ENCODE measurements around the gene RASSF1. TPM values are rescaled to one million over a fixed set of nuclear protein-coding genes. Genes with fewer than 3 reads are reported as not detected.
A peak's percentile ranks its signal among the peaks of the same experiment; 100 is the strongest.

Gene RASSF1
- total and polyA plus RNA-seq, 2 of the 8 experiments (the other 6 are each of a cell fraction or from before 2014, with no cell fraction given), result 10.3 to 15.7 TPM

- no peak overlapping the region for H3K9ac ChIP-seq (replicated peaks in 1 of 4; ENCODE audit: extremely low read depth in 1 of 4, low read depth in 3 of 4, low read length in 3 of 4)
- WGBS, 2 experiments (ENCODE audit: extremely low coverage in 1 of 2, insufficient coverage in 1 of 2, insufficient read length in 1 of 2, insufficient replicate concordance in 2 of 2, low coverage in 1 of 2, low lambda C conversion rate in 2 of 2, missing lambda C conversion rate in 1 of 2), result 96% methylated on average over 16 of the region's 16 CpGs; no CpG with 5 or more reads in 1 of the 2 experiments
- H3K18ac ChIP-seq (ENCODE audit: extremely low read depth, low read length), result no peak overlapping the region
- H2BK120ac ChIP-seq (replicated peaks; ENCODE audit: low read depth, low read length), result no peak overlapping the region
- no peak overlapping the region for H2BK12ac ChIP-seq (ENCODE audit: low read depth, low read length)
- POLR2A ChIA-PET (ENCODE audit: partially characterized antibody), result interaction anchor here (0.8 to 12.6 kb wide), 7 partner anchors 10 to 68 kb away, joined by 3 to 149 read pairs (median 5); partner anchors contain the start of genes HYAL1, HYAL3, NAA80 and TUSC2
- no peaks in the 10 kb centered on the region for H3K27me3 ChIP-seq (replicated peaks in 1 of 4; ENCODE audit: control insufficient read depth in 3 of 4, extremely low read depth in 1 of 4, insufficient read depth in 3 of 4, low read length in 3 of 4)
- H3K4me2 ChIP-seq (ENCODE audit: insufficient read depth in 1 of 2, low read depth in 2 of 2, low read length in 2 of 2), result peak overlapping the region in 1 of 2 experiments; percentile 97; a peak in 2 of 4 replicates
- peaks cover 20% of the 10 kb centered on the region for H3K79me1 ChIP-seq (ENCODE audit: low read depth, low read length)
- H4K20me1 ChIP-seq (replicated peaks in 1 of 2; ENCODE audit: control insufficient read depth in 1 of 2, insufficient read depth in 2 of 2, low read length in 2 of 2), result peaks cover 19 to 35% of the 10 kb centered on the region in 2 experiments
- TF ChIP-seq POLR2AphosphoS5 (IDR thresholded peaks at IDR 0.05; ENCODE audit: low read depth, low read length), result no peak
- no peak for TF ChIP-seq SAP30 (IDR thresholded peaks at IDR 0.05; ENCODE audit: insufficient read depth, insufficient replicate concordance, low read length)
- TF ChIP-seq SIN3A (conservative IDR thresholded peaks at IDR 0.05 in 1 of 2, IDR thresholded peaks at IDR 0.05 in 1 of 2; ENCODE audit: low read depth in 1 of 2, low read length in 2 of 2), result no peak
- no peak for TF ChIP-seq CHD1 (IDR thresholded peaks at IDR 0.05; ENCODE audit: low read depth, low read length)
- no peak for TF ChIP-seq ATF2 (IDR thresholded peaks at IDR 0.05; ENCODE audit: low read length)
- TF ChIP-seq BACH1 (IDR thresholded peaks at IDR 0.05; ENCODE audit: low read length), result no peak
- no peak overlapping the region for H4K91ac ChIP-seq (replicated peaks; ENCODE audit: insufficient read length, low read length)
- DNase-seq (ENCODE audit: low read depth in 1 of 2, low spot score in 2 of 2) (no peak), FAIRE-seq (no peak)
- no peak overlapping the region for H3K56ac ChIP-seq (replicated peaks; ENCODE audit: insufficient read length, low read depth, low read length)
- H3K14ac ChIP-seq (ENCODE audit: insufficient read length), result no peak overlapping the region
- H4K8ac ChIP-seq (ENCODE audit: extremely low read depth, insufficient read depth, low read length), result no peak overlapping the region; the same call in 1 of the 2 replicates
- no peak overlapping the region for H2BK5ac ChIP-seq (ENCODE audit: low read depth, low read length)
- no peaks in the 10 kb centered on the region for H3K9me3 ChIP-seq (ENCODE audit: insufficient read depth in 2 of 2, low read depth in 1 of 2, low read length in 1 of 2)
- H2BK15ac ChIP-seq (ENCODE audit: low read length), result 0 out of 2 replicates have a peak overlapping the region, but pooled peaks have one; percentile 55
- H3K4me3 ChIP-seq (ENCODE audit: extremely low read depth in 1 of 4, insufficient read depth in 2 of 4, low read depth in 3 of 4, low read length in 4 of 4), result no peak overlapping the region
- no peak overlapping the region for H2AFZ ChIP-seq (ENCODE audit: low read length)
- no peak overlapping the region for H4K5ac ChIP-seq (ENCODE audit: insufficient read length, low read depth, low read length)
- no peak overlapping the region for H3K23ac ChIP-seq (ENCODE audit: insufficient read length)
- H3K4ac ChIP-seq (replicated peaks; ENCODE audit: insufficient read length, low read depth, low read length), result no peak overlapping the region
- H3K23me2 ChIP-seq (ENCODE audit: low read depth, low read length), result peaks cover 17% of the 10 kb centered on the region
- H3K36me3 ChIP-seq (ENCODE audit: control insufficient read depth in 2 of 4, insufficient read depth in 4 of 4, low read length in 3 of 4), result peaks cover 16 to 34% (median 28%) of the 10 kb centered on the region in 4 experiments
- CTCF ChIA-PET (ENCODE audit: partially characterized antibody), result interaction anchor here (0.6 to 3.9 kb wide), 9 partner anchors 9 to 198 kb away, joined by 3 to 17 read pairs (median 4); partner anchors contain the start of genes HYAL1 and TUSC2
- H2AK5ac ChIP-seq (ENCODE audit: low read depth, low read length), result no peak overlapping the region
- 0 out of 2 replicates have a peak overlapping the region, but pooled peaks have one; percentile 32 for H3K27ac ChIP-seq (ENCODE audit: low read depth, low read length)
- H2BK20ac ChIP-seq (ENCODE audit: low read length), result no peak overlapping the region
- peaks cover 0 to 25% of the 10 kb centered on the region in 2 experiments; a peak in 3 of 4 replicates for H3K79me2 ChIP-seq (ENCODE audit: control insufficient read depth in 1 of 2, insufficient read depth in 2 of 2, low read length in 2 of 2)
- H3K4me1 ChIP-seq (replicated peaks in 1 of 4; ENCODE audit: control insufficient read depth in 3 of 4, insufficient read depth in 4 of 4, low read length in 3 of 4), result peaks cover 0 to 33% (median 19%) of the 10 kb centered on the region in 4 experiments; a peak in 6 of 7 replicates
Measured at GRCh38 chr3:50319181-50319893, 21.3 kb downstream of the RASSF1 start.

Data from H1 (cell line).